Astrocyte (in vitro differentiated cells and primary cell): Measurements from ENCODE around the gene AMDHD1.

Source experiments
- EZH2 ChIP-seq: IDR thresholded peaks from 2 replicates; pipeline ENCODE4 v1.6.1; 2012; ENCODE audit warnings: mild to moderate bottlenecking, low read length, inconsistent platforms; ENCODE audit not compliant: insufficient read depth
- TF ChIP-seq, protein P1 (sequence below): IDR thresholded peaks from 2 replicates; pipeline ENCODE4 v1.5.1; 2011; ENCODE audit warnings: low read depth, mild to moderate bottlenecking, inconsistent platforms, low read length, moderate library complexity; ENCODE audit not compliant: insufficient read depth

DNA sequence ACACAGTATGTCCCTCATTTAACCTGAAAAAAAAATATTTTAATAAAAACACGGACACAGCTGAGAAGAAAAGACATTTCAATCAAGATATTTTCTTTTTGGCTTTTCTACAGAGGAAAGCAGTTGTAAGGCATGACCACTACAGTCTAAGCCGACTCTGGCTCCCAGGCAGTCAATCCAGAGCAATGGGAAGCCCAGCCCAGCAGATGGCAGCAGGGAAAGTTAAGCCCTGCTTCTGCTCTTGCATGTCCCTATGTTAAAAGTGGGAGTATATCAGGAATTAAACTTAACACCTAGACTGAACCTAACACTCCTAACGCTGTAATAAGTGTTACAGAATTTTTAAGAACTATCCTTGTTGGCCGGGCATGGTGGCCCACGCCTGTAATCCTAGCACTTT is 72.5 kb downstream of the AMDHD1 start:
- TF ChIP-seq, protein P1, sequence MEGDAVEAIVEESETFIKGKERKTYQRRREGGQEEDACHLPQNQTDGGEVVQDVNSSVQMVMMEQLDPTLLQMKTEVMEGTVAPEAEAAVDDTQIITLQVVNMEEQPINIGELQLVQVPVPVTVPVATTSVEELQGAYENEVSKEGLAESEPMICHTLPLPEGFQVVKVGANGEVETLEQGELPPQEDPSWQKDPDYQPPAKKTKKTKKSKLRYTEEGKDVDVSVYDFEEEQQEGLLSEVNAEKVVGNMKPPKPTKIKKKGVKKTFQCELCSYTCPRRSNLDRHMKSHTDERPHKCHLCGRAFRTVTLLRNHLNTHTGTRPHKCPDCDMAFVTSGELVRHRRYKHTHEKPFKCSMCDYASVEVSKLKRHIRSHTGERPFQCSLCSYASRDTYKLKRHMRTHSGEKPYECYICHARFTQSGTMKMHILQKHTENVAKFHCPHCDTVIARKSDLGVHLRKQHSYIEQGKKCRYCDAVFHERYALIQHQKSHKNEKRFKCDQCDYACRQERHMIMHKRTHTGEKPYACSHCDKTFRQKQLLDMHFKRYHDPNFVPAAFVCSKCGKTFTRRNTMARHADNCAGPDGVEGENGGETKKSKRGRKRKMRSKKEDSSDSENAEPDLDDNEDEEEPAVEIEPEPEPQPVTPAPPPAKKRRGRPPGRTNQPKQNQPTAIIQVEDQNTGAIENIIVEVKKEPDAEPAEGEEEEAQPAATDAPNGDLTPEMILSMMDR: peak; percentile 33
- TF ChIP-seq EZH2: no peak
